Stomach (tissue), 4 donors: ENCODE results near the gene SLC25A1.

Source experiments
- CTCF ChIP-seq, 7 experiments: fragments of 450-650 bp in 4 of 7; fragments of 200-600 bp in 3 of 7; sonication (generic) in 3 of 7; IDR thresholded peaks; one replicate each; pipeline ENCODE4 v1.5.1; 2016 to 2019; ENCODE audit warnings: antibody characterized with exemption in 7 of 7, control low read depth in 2 of 7, mild to moderate bottlenecking in 1 of 7
- POLR2AphosphoS5 ChIP-seq, 3 donors: sonication (generic); formaldehyde crosslinking; IDR thresholded peaks; one replicate each; pipeline ENCODE4 v1.6.1; 2016; ENCODE audit warnings: antibody characterized with exemption in 3 of 3

GRCh38 chr22:19201130-19201868 is 22.8 kb upstream of the SLC25A1 start:
- TF ChIP-seq CTCF (IDR thresholded peaks at IDR 0.05) = no peak
- no peak for TF ChIP-seq POLR2AphosphoS5 (IDR thresholded peaks at IDR 0.05)
